Gastroesophageal sphincter (tissue), 3 donors: ENCODE results near the gene IL33.

ENCODE experiments used
- EP300 ChIP-seq: sonication (generic); formaldehyde crosslinking; IDR thresholded peaks from one replicate; pipeline ENCODE4 v1.6.1; 2017; ENCODE audit warnings: antibody characterized with exemption, mild to moderate bottlenecking
- POLR2A ChIP-seq, 2 donors: fragments of 450-650 bp; IDR thresholded peaks; one replicate each; pipeline ENCODE4 v1.6.1; 2017; ENCODE audit warnings: antibody characterized with exemption in 2 of 2, mild to moderate bottlenecking in 2 of 2, moderate library complexity in 1 of 2
- TF ChIP-seq, protein P1 (sequence below), 4 experiments: fragments of 200-600 bp in 2 of 4; fragments of 450-650 bp in 2 of 4; sonication (generic) in 1 of 4; IDR thresholded peaks; one replicate each; pipeline ENCODE4 v1.5.1; 2017 to 2019; ENCODE audit warnings: antibody characterized with exemption in 4 of 4, mild to moderate bottlenecking in 2 of 4, moderate library complexity in 2 of 4

GRCh38 chr9:6239048-6239461 is 23.4 kb downstream of the IL33 start:
- TF ChIP-seq, protein P1, sequence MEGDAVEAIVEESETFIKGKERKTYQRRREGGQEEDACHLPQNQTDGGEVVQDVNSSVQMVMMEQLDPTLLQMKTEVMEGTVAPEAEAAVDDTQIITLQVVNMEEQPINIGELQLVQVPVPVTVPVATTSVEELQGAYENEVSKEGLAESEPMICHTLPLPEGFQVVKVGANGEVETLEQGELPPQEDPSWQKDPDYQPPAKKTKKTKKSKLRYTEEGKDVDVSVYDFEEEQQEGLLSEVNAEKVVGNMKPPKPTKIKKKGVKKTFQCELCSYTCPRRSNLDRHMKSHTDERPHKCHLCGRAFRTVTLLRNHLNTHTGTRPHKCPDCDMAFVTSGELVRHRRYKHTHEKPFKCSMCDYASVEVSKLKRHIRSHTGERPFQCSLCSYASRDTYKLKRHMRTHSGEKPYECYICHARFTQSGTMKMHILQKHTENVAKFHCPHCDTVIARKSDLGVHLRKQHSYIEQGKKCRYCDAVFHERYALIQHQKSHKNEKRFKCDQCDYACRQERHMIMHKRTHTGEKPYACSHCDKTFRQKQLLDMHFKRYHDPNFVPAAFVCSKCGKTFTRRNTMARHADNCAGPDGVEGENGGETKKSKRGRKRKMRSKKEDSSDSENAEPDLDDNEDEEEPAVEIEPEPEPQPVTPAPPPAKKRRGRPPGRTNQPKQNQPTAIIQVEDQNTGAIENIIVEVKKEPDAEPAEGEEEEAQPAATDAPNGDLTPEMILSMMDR (IDR thresholded peaks at IDR 0.05): no peak
- TF ChIP-seq POLR2A (IDR thresholded peaks at IDR 0.05) (no peak), EP300 (no peak)
